Activated naive CD4-positive, alpha-beta T cell treated with anti-CD3 and anti-CD28 coated beads, Interleukin-2, amount 50 U/mL, for 24 hours (primary cell): Measurements from ENCODE around the gene F5.

Experiments used
- H3K27ac Mint-ChIP-seq: one replicate; pipeline ENCODE4 v1.8.0; 2021; ENCODE audit warnings: mild to moderate bottlenecking, mixed read lengths
- H3K27me3 Mint-ChIP-seq: one replicate; pipeline ENCODE4 v1.8.0; 2021; ENCODE audit warnings: mixed read lengths
- H3K36me3 Mint-ChIP-seq: one replicate; pipeline ENCODE4 v1.8.0; 2021; ENCODE audit warnings: mixed read lengths
- H3K4me1 Mint-ChIP-seq: one replicate; pipeline ENCODE4 v1.8.0; 2021; ENCODE audit warnings: mixed read lengths
- H3K4me3 Mint-ChIP-seq: one replicate; pipeline ENCODE4 v1.8.0; 2021; ENCODE audit warnings: mild to moderate bottlenecking, mixed read lengths
- H3K9me3 Mint-ChIP-seq: one replicate; pipeline ENCODE4 v1.8.0; 2021; ENCODE audit warnings: mixed read lengths

Gene F5

GRCh38 chr1:169586395-169587255 is at the start of gene F5:
TSS of gene F5 (minus strand) at chr1:169586481. CDS start at chr1:169586386, 95 bp downstream.
- peak within 1 kb of the TSS; percentile 99 for H3K4me3 Mint-ChIP-seq
- H3K9me3 Mint-ChIP-seq = no peaks in the 10 kb centered on the region
- H3K4me1 Mint-ChIP-seq = peaks cover 72% of the 10 kb centered on the region
- H3K27me3 Mint-ChIP-seq = no peaks in the 10 kb centered on the region
- peaks cover 18% of the 10 kb centered on the region for H3K36me3 Mint-ChIP-seq
- peak within 1 kb of the TSS; percentile 100 for H3K27ac Mint-ChIP-seq

GRCh38 chr1:169634877-169635276 is 48.6 kb upstream of the F5 start:
- Mint-ChIP-seq H3K9me3 (peaks cover 12% of the 10 kb centered on the region), H3K27me3 (no peaks in the 10 kb centered on the region), H3K36me3 (peaks cover 14% of the 10 kb centered on the region), H3K27ac (no peak overlapping the region), H3K4me1 (peaks cover 30% of the 10 kb centered on the region), H3K4me3 (no peak overlapping the region)

- Mint-ChIP-seq H3K27me3 (no peaks in the 10 kb centered on the region), H3K9me3 (peaks cover 12% of the 10 kb centered on the region), H3K36me3 (peaks cover 14% of the 10 kb centered on the region), H3K27ac (no peak overlapping the region), H3K4me3 (no peak overlapping the region), H3K4me1 (peaks cover 32% of the 10 kb centered on the region)
These were observed 47.9 kb upstream of the F5 start for GRCh38 chr1:169634145-169634544.

GRCh38 chr1:169631249-169631648 is 45.0 kb upstream of the F5 start:
- peaks cover 15% of the 10 kb centered on the region for H3K36me3 Mint-ChIP-seq

GRCh38 chr1:169630006-169630405 is 43.7 kb upstream of the F5 start, which contains the start of gene SELP:
TSS of gene SELP (minus strand) at chr1:169630124. CDS start at chr1:169630074, 50 bp downstream.
- Mint-ChIP-seq H3K4me1 (peaks cover 67% of the 10 kb centered on the region), H3K4me3 (no peak within 1 kb of the TSS), H3K27ac (peak within 1 kb of the TSS; percentile 20), H3K36me3 (peaks cover 12% of the 10 kb centered on the region), H3K27me3 (no peaks in the 10 kb centered on the region), H3K9me3 (peaks cover 12% of the 10 kb centered on the region)

More at GRCh38 chr1:169631249-169631648, 45.0 kb upstream of the F5 start:
- Mint-ChIP-seq H3K27me3 (no peaks in the 10 kb centered on the region), H3K9me3 (peaks cover 12% of the 10 kb centered on the region), H3K27ac (no peak overlapping the region), H3K4me3 (no peak overlapping the region), H3K4me1 (peaks cover 54% of the 10 kb centered on the region)

GRCh38 chr1:169624912-169625311 is 38.6 kb upstream of the F5 start:
- Mint-ChIP-seq H3K27ac (peak overlapping the region; percentile 41), H3K4me3 (no peak overlapping the region), H3K9me3 (peaks cover 5% of the 10 kb centered on the region), H3K27me3 (no peaks in the 10 kb centered on the region), H3K4me1 (peaks cover 81% of the 10 kb centered on the region), H3K36me3 (peaks cover 2% of the 10 kb centered on the region)

GRCh38 chr1:169624122-169624521 is 37.8 kb upstream of the F5 start:
- peaks cover 81% of the 10 kb centered on the region for H3K4me1 Mint-ChIP-seq
- peaks cover 2% of the 10 kb centered on the region for H3K36me3 Mint-ChIP-seq
- no peak overlapping the region for H3K4me3 Mint-ChIP-seq
- peak overlapping the region; percentile 57 for H3K27ac Mint-ChIP-seq
- H3K9me3 Mint-ChIP-seq = peaks cover 5% of the 10 kb centered on the region
- H3K27me3 Mint-ChIP-seq = no peaks in the 10 kb centered on the region

GRCh38 chr1:169623132-169623926 is 37.0 kb upstream of the F5 start:
- peak overlapping the region; percentile 26 for H3K4me3 Mint-ChIP-seq
- peaks cover 79% of the 10 kb centered on the region for H3K4me1 Mint-ChIP-seq
- no peaks in the 10 kb centered on the region for H3K27me3 Mint-ChIP-seq
- H3K9me3 Mint-ChIP-seq = peaks cover 5% of the 10 kb centered on the region
- H3K36me3 Mint-ChIP-seq = peaks cover 2% of the 10 kb centered on the region
- peak overlapping the region; percentile 69 for H3K27ac Mint-ChIP-seq

GRCh38 chr1:169620565-169620964 is 34.3 kb upstream of the F5 start:
- peaks cover 67% of the 10 kb centered on the region for H3K4me1 Mint-ChIP-seq
- no peak overlapping the region for H3K4me3 Mint-ChIP-seq
- H3K27ac Mint-ChIP-seq = peak overlapping the region; percentile 42
- no peaks in the 10 kb centered on the region for H3K27me3 Mint-ChIP-seq
- no peaks in the 10 kb centered on the region for H3K36me3 Mint-ChIP-seq
- H3K9me3 Mint-ChIP-seq = no peaks in the 10 kb centered on the region

GRCh38 chr1:169618367-169618766 is 32.1 kb upstream of the F5 start:
- Mint-ChIP-seq H3K36me3 (no peaks in the 10 kb centered on the region), H3K9me3 (no peaks in the 10 kb centered on the region), H3K4me1 (peaks cover 59% of the 10 kb centered on the region), H3K27me3 (no peaks in the 10 kb centered on the region), H3K4me3 (no peak overlapping the region), H3K27ac (no peak overlapping the region)

GRCh38 chr1:169615803-169616202 is 29.5 kb upstream of the F5 start:
- Mint-ChIP-seq H3K4me1 (peaks cover 62% of the 10 kb centered on the region), H3K4me3 (no peak overlapping the region), H3K36me3 (no peaks in the 10 kb centered on the region), H3K27me3 (no peaks in the 10 kb centered on the region), H3K27ac (no peak overlapping the region), H3K9me3 (no peaks in the 10 kb centered on the region)

GRCh38 chr1:169610858-169611257 is 24.6 kb upstream of the F5 start:
- Mint-ChIP-seq H3K27me3 (no peaks in the 10 kb centered on the region), H3K27ac (no peak overlapping the region), H3K4me3 (no peak overlapping the region), H3K4me1 (peaks cover 62% of the 10 kb centered on the region), H3K36me3 (no peaks in the 10 kb centered on the region), H3K9me3 (no peaks in the 10 kb centered on the region)

GRCh38 chr1:169610108-169610507 is 23.8 kb upstream of the F5 start:
- H3K4me1 Mint-ChIP-seq = peaks cover 62% of the 10 kb centered on the region
- no peak overlapping the region for H3K4me3 Mint-ChIP-seq
- H3K9me3 Mint-ChIP-seq = no peaks in the 10 kb centered on the region
- H3K27me3 Mint-ChIP-seq = no peaks in the 10 kb centered on the region
- no peak overlapping the region for H3K27ac Mint-ChIP-seq
- no peaks in the 10 kb centered on the region for H3K36me3 Mint-ChIP-seq

- Mint-ChIP-seq H3K4me1 (peaks cover 68% of the 10 kb centered on the region), H3K27ac (no peak overlapping the region), H3K36me3 (no peaks in the 10 kb centered on the region), H3K9me3 (no peaks in the 10 kb centered on the region), H3K27me3 (no peaks in the 10 kb centered on the region), H3K4me3 (no peak overlapping the region)
These were observed 21.9 kb upstream of the F5 start for GRCh38 chr1:169608226-169608625.

GRCh38 chr1:169604781-169605560 is 18.7 kb upstream of the F5 start:
- peaks cover 81% of the 10 kb centered on the region for H3K4me1 Mint-ChIP-seq
- no peaks in the 10 kb centered on the region for H3K9me3 Mint-ChIP-seq
- peak overlapping the region; percentile 56 for H3K4me3 Mint-ChIP-seq
- peak overlapping the region; percentile 64 for H3K27ac Mint-ChIP-seq
- no peaks in the 10 kb centered on the region for H3K36me3 Mint-ChIP-seq
- no peaks in the 10 kb centered on the region for H3K27me3 Mint-ChIP-seq
